ENCODE results near the gene HOXA1.

The HOXA1 gene

GRCh38 chr7:27116962-27117886 lies 21.4 kb upstream of the HOXA1 start:
- no peak for DNase-seq (ENCODE audit: low read depth)

DNA sequence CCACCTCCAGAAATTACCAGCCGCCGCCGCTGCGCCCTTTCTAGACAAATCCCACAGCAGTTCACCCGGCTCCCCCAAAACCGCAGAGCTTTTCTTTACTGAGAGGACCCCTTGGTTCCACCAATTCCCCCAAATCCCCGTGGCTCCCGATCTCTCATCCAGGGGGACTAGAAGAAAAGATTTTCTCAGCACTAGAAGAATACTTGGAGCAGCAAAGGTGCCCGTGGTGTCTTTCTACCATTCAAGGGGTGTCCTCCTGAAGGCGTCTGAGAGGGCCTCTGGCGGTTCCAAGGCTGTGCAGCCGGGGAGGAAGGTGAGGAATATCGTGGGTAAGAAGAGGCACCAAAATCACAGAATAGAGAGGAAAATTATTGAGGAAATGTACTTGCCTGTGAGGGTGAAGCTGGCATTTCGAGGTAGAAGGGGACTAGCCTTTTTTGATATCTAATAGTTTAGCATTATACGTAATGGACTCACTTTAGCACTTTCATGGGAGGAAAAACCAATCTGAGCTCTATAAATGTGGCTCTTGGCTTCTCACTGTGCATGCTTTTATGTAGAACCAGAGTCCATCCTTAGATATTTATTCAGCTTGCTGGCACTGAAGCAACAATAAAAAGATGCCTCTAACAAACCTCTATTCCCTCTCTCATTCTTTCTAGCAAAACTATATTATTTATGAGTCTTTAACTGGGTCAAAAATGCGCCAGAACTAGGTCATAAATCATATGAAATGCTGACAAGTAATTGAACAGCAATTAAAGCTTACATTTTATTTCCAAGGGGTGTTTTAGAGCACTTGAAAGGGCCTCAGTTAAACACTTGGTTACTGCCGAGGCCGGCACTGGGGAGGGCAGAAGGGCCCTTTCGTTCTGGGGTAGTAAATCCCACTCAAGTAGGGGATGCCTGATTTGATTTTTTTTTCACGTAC lies 20.5 kb upstream of the HOXA1 start:
- no peak for DNase-seq (ENCODE audit: low read depth)

- DNase-seq (ENCODE audit: low read depth) = peak; percentile 84
These were observed 19.6 kb upstream of the HOXA1 start for GRCh38 chr7:27115221-27116026.

DNA sequence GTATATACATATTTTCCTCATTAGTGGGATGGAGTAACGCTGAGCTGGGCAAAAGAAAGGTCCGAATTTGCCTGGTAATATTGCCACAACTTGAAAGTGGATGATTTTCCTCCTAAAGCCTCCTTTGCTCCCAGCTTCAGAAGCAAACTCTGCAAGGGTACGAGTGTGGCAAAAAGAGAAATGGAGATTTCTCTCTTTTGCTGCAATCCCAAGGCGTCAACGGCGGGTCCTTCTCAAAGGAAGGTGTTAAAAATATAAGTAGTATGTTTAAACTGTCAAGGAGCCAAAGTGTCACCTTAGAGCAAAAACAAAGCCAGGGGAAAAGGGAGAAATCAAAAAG lies 19.1 kb upstream of the HOXA1 start:
- no peak for DNase-seq (ENCODE audit: low read depth)

GRCh38 chr7:27113991-27114769 lies 18.4 kb upstream of the HOXA1 start:
- DNase-seq (ENCODE audit: low read depth) = no peak

DNA sequence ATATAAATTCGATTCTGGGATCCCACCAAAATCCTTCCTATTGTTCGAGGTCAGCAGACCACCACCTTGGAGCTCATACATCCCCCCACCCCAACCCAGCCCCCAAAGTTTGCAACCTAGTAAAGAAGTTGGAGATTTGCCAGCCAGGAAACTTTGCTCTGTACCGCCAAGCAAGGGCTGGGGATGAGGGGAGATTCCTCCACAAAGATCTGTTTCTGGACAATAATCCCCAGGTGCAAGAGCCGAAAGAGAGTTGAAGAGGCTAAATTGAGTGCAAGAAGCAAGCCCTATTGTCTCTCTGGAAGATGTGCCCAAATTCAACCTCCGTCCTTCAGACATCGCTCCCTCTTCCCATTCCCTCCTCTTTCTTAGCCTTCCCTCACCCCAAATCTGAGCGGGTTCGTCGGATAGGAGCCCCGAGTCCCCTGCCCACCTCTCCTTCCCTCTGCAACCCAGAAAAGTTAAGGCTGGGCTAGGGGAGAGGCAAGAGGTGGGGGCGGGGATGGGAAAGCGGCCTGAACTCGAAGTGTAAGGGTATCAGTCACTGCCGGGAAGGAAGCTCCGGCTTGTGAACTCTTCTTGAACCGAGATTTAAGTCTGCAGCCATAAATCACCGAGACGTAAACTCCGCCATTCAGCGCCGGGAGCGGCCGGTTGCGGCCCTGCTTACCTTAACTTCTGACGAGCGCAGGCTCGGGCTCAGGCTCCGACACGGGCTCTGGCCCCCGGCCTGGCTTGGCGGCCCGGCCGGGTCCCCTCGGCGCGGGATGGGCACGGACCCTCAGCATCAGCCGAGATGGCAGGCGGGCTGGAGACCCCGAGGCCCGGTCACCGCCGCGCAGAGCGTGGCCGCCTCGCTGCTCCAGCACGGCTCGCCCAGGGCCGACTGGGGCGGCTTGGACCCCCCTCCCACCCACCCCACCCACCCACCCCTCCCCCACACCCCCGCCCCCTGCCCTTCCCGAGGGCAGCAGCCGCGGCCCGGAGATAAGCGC lies 17.5 kb upstream of the HOXA1 start:
- DNase-seq (ENCODE audit: low read depth) = peak; percentile 22

DNA sequence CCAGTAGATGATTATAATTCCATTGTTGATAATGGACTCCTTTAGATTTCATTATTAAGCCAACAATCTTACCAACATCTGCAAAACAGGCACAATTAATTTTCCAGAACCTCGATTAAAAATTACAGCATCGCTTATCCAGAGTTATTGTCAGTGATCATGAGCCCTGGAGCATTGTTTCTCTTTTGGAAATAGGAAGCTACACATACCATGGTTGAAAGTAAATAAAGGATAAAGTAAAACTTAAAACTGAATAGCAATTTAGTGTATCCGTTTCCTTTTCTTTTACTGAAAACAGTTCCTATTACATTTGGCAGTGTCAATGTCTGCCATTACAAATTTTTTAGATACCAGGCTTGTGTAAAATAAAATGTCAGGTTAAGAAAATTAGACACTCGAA lies 16.6 kb upstream of the HOXA1 start:
- DNase-seq (ENCODE audit: low read depth) = no peak

GRCh38 chr7:27111751-27112277 lies 16.0 kb upstream of the HOXA1 start:
- DNase-seq (ENCODE audit: low read depth) = no peak

DNA sequence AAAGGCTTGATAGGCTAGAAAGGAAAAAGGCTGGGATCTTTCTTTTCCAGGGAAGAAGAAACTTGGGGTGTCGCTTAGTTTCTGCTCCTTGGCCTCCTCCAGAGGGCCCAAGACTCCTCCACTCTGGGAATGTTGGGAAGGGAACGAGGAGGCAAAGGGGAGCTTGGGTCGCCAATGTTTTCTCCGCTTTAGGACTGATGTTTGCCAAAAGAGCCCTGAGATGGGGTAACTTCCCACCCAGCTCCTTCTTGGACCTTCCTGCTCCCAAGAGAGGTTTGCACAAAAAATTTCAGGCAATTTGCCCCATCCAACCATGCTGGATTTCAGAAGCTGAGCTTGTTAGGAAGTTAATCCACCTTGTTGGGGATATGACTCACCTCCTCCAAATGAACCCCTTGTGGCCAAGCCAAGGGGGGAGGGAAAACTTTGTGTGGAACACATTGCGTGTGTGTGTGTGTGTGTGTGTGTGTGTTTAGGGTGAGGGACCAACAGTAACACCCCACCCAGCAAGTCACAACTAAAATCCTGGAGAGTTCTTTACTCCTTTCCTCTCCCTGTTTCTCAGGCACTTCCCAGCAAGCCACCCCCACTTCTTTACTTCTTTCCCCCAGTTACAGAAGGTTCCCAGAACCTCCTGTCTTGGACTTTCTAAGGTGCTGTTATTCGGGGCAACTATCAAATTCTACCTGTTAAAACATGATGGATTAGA lies 15.4 kb upstream of the HOXA1 start:
- DNase-seq (ENCODE audit: low read depth) = peak; percentile 55

- peak; percentile 61 for DNase-seq (ENCODE audit: low read depth)
These were observed 14.6 kb upstream of the HOXA1 start for GRCh38 chr7:27110186-27111031.

DNA sequence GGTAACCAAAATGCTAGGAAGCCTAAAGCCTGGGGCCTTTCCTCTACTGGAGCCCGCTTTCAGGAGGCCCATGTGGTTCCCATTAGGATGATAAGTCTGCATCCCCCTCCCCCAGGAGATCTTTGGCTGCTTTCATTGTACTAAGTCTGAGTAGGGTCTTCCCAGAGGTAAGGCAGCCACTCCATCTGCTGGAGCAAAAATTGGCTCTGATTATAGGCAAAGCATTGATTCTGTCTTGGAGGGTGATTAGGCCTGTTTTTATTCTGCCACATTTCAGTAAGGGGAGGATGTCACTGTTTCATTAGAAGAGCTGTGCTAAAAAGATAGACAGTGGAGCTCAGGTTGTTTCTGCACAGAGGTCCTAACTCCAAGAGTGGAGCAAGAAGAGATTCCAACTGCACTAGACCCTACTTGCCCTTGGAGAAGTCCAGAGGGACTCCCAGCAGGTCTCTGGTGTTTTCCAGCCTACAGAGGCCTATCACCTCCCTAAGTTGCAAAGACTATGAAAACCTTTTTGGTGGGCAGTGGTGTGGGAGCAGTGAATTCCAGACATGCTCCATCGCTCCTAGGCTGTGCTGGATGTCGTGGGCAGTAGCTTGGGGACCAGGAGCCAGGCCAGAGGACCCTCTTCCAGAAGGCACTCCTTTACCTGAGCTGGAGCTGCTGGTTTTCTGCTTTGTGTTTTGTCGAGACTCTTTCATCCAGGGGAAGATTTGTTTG lies 13.8 kb upstream of the HOXA1 start:
- no peak for DNase-seq (ENCODE audit: low read depth)

DNA sequence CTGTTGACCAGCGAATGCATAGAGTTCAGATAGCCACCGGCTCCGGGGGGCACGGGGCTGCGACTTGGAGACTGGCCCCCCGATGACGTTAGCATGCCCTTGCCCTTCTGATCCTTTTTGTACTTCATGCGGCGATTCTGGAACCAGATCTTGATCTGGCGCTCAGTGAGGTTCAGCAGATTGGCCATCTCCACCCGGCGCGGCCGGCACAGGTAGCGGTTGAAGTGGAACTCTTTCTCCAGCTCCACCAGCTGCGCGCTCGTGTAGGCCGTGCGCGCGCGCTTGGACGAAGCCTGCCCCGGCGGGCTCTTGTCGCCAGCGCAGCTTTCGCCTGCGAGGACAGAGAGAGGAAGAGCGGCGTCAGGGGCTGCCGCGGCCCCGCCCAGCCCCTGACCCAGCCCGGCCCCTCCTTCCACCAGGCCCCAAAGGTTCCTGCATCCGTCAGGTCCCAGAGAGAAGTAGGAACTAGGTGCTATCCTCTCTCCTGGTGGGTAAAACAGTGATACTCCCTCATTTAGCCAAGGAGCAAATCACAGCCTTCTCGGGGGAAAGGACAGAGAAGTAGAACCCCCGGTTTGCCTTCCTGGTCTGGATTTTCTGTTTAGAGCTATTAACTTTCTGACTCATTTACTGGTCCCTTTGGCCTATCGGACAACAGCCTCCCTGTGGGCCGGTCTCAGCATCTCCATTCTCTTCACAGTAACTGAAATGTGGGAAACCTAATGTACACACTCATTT lies 12.8 kb upstream of the HOXA1 start:
- no peak for DNase-seq (ENCODE audit: low read depth)

DNA sequence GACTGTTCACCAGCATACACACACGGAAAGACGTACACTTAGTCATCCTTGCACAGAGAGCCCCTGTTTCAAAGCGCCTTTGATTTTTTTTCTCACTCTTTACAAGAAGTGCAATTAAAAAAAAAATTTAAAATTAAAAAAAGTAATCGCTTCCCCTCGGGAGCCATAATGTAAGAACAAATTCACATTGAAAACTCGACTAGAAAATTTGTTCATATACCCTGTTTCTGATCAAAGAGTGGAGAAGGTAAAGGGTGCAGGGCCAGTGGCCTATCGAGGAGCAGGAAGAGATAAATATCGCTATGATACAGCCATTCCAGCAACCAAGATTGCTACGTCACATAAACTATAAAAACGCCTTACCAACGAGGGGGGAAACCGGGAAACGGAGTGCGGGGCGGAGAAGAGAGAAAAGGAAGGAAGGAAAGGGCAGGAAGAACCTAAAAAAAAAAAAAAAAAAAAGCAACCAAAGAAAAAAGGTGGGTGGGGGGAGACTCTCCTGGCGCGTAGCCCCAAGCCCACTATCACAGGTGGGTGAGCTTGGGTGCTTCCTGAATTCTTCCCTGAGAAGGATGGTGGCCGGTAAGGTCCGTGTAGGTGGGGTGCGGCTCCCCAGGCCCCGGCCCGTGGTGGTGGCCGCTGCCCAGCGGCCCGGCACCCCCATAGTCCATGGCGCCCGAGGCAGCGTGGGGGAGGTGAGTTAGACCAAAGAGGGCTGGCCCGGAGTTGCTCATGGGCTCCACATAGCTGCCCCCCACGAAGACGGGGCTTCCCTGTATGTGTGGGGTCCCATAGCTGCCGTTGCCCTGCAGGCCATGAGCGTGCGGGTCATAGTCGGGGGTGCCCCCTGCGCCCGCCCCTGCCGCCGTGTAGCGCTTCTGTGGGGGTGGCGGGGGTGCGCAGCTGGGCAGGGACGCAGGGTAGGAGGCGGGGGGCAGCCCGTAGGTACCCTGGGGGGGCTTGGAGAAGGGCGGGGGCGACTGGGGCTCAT lies 11.9 kb upstream of the HOXA1 start:
- DNase-seq (ENCODE audit: low read depth) = no peak

DNA sequence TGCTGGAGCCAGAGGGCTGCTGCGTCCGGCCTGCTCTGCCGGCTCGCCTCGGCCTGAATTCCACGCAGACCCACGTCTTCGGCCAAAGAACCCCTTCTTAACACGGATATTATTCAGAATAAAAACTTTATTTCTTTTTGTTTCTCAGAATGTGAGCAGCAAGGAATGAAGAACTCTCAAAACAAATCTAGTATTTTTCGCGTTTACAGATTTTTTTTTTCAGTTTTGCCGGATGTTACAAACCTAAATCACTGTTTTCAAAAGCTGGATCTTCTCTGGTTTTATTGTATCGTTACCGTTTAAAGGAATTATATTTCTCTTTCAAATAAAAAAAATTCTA lies 11.1 kb upstream of the HOXA1 start:
- DNase-seq (ENCODE audit: low read depth) = no peak

- DNase-seq (ENCODE audit: low read depth) = no peak
These were observed 10.5 kb upstream of the HOXA1 start for GRCh38 chr7:27106181-27106900.

All from ELR (cell line).